ENCODE measurements around the gene VSNL1.
A peak's percentile ranks its signal among the peaks of the same experiment; 100 is the strongest.

VSNL1 gene

DNA sequence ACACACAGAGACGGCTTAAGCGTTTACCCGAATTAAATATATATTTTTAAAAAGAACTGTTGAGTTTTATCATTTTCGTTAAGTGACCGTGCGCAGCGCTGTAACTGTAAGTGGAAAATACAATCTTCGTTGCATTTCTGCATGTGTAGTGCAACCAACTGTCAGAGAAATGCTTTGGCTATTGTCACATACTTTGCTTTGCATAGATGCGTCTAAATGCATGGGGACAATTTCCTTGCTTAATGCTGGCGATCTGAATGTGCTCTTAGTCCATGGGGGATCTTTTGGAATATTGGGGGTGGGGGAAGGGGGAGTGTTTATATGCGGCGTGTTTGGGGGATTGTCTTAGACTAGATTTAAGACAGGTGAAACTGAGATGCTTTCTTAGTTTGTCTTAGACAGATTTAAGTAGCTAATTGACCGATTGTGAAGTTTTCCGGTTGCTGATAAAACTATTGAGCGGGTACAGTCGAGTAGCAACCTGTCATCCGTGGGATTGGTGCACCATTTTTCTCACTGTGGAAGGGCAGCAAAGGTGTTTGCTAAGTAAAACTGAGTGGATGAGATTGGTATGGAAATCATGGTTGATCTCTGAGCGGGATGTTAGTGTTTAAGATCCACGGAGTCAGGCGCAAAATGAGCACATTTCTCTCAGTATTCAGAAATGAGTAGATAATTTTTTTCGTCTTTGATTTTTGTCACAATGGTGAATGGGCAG lies 476 bp downstream of the VSNL1 start:
- ChIA-PET CTCF (no interaction called here), POLR2A (interaction anchor here (1.4 kb wide), 1 partner anchor 23 kb away, joined by 5 read pairs; the partner anchor contains the start of gene RAD51AP2)
- Histone ChIP-seq H3K36me3 (ENCODE audit: control insufficient read depth in 2 of 2, insufficient read depth in 1 of 2, low read length in 2 of 2) (no peaks in the 10 kb centered on the region), H3K4me3 (ENCODE audit: low read depth, low read length) (peak overlapping the region; percentile 31), H3K4me1 (ENCODE audit: control insufficient read depth, insufficient read depth, low read length) (peaks cover 4% of the 10 kb centered on the region; the same call in 1 of the 2 replicates), H3K27ac (ENCODE audit: extremely low read depth, low read depth, low read length) (no peak overlapping the region), H3K9me3 (ENCODE audit: control insufficient read depth, insufficient read depth, low read depth, low read length) (no peaks in the 10 kb centered on the region)
- TF ChIP-seq, protein P1, sequence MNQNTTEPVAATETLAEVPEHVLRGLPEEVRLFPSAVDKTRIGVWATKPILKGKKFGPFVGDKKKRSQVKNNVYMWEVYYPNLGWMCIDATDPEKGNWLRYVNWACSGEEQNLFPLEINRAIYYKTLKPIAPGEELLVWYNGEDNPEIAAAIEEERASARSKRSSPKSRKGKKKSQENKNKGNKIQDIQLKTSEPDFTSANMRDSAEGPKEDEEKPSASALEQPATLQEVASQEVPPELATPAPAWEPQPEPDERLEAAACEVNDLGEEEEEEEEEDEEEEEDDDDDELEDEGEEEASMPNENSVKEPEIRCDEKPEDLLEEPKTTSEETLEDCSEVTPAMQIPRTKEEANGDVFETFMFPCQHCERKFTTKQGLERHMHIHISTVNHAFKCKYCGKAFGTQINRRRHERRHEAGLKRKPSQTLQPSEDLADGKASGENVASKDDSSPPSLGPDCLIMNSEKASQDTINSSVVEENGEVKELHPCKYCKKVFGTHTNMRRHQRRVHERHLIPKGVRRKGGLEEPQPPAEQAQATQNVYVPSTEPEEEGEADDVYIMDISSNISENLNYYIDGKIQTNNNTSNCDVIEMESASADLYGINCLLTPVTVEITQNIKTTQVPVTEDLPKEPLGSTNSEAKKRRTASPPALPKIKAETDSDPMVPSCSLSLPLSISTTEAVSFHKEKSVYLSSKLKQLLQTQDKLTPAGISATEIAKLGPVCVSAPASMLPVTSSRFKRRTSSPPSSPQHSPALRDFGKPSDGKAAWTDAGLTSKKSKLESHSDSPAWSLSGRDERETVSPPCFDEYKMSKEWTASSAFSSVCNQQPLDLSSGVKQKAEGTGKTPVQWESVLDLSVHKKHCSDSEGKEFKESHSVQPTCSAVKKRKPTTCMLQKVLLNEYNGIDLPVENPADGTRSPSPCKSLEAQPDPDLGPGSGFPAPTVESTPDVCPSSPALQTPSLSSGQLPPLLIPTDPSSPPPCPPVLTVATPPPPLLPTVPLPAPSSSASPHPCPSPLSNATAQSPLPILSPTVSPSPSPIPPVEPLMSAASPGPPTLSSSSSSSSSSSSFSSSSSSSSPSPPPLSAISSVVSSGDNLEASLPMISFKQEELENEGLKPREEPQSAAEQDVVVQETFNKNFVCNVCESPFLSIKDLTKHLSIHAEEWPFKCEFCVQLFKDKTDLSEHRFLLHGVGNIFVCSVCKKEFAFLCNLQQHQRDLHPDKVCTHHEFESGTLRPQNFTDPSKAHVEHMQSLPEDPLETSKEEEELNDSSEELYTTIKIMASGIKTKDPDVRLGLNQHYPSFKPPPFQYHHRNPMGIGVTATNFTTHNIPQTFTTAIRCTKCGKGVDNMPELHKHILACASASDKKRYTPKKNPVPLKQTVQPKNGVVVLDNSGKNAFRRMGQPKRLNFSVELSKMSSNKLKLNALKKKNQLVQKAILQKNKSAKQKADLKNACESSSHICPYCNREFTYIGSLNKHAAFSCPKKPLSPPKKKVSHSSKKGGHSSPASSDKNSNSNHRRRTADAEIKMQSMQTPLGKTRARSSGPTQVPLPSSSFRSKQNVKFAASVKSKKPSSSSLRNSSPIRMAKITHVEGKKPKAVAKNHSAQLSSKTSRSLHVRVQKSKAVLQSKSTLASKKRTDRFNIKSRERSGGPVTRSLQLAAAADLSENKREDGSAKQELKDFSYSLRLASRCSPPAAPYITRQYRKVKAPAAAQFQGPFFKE (tag by site-specific recombination; IDR thresholded peaks at IDR 0.05; ENCODE audit: borderline replicate concordance): no peak
- no peak for TF ChIP-seq ZNF670 (tag by site-specific recombination; IDR thresholded peaks at IDR 0.05; ENCODE audit: low read depth)
- peak; percentile 77 for TF ChIP-seq ZBTB44 (tag by site-specific recombination; IDR thresholded peaks at IDR 0.05)
- TF ChIP-seq GLIS1 (tag by site-specific recombination; IDR thresholded peaks at IDR 0.05): peak; percentile 24; the same call in 1 of the 2 replicates
- 0 out of 2 replicates have a peak, but pooled peaks have one; percentile 17 for TF ChIP-seq GLIS2 (tag by site-specific recombination; IDR thresholded peaks at IDR 0.05)

DNA sequence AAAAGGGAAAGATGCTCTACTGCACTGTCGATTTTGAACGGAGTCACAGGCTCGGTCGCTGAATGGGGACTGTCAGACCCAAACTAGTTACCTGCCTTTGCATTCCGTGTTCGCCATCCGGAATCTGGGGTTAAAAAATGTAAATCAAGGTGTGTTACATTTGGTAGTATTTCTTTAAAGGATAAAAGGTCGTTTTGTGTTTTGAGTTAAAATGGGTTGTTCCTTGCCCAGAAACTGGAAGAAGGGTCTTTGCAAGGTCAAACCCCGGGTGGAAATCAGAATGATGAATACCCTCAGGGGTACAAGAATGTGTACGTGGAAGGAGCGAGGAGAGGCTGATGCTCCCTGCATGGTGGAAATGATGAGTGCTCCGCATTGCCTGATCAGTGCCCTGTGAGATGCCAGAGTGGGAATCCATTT lies 1.0 kb downstream of the VSNL1 start:
- Histone ChIP-seq H3K4me1 (ENCODE audit: control insufficient read depth, insufficient read depth, low read length) (peaks cover 4% of the 10 kb centered on the region; the same call in 1 of the 2 replicates), H3K4me3 (ENCODE audit: low read depth, low read length) (peak overlapping the region; percentile 31), H3K27ac (ENCODE audit: extremely low read depth, low read depth, low read length) (no peak overlapping the region), H3K9me3 (ENCODE audit: control insufficient read depth, insufficient read depth, low read depth, low read length) (no peaks in the 10 kb centered on the region), H3K36me3 (ENCODE audit: control insufficient read depth in 2 of 2, insufficient read depth in 1 of 2, low read length in 2 of 2) (no peaks in the 10 kb centered on the region)
- ChIA-PET CTCF (no interaction called here), POLR2A (no interaction called here)
- peak; percentile 51; the same call in 1 of the 2 replicates for TF ChIP-seq ZBTB17 (tag by site-specific recombination; IDR thresholded peaks at IDR 0.05)
- no peak for TF ChIP-seq MEIS1 (CRISPR knock-in tag; IDR thresholded peaks at IDR 0.05; ENCODE audit: borderline replicate concordance)
- no peak for TF ChIP-seq ZNF623 (tag by site-specific recombination; IDR thresholded peaks at IDR 0.05)

- no peaks in the 10 kb centered on the region for H3K36me3 ChIP-seq (ENCODE audit: control insufficient read depth in 2 of 2, insufficient read depth in 1 of 2, low read length in 2 of 2)
- H3K9me3 ChIP-seq (ENCODE audit: control insufficient read depth, insufficient read depth, low read depth, low read length): no peaks in the 10 kb centered on the region
- TF ChIP-seq TCF7L2 (IDR thresholded peaks at IDR 0.05; ENCODE audit: borderline replicate concordance, low read depth, low read length) (no peak), ZNF416 (tag by site-specific recombination; IDR thresholded peaks at IDR 0.05) (no peak), REPIN1 (tag by site-specific recombination; IDR thresholded peaks at IDR 0.05; ENCODE audit: low read depth) (no peak), ZNF138 (tag by site-specific recombination; IDR thresholded peaks at IDR 0.05; ENCODE audit: borderline replicate concordance) (no peak), ZBTB48 (tag by site-specific recombination; IDR thresholded peaks at IDR 0.05) (no peak), ZNF571 (tag by site-specific recombination; IDR thresholded peaks at IDR 0.05) (no peak), PRDM1 (tag by site-specific recombination; IDR thresholded peaks at IDR 0.05) (no peak), ZNF223 (tag by site-specific recombination; IDR thresholded peaks at IDR 0.05) (no peak)
- H3K4me3 ChIP-seq (ENCODE audit: low read depth, low read length): no peak overlapping the region
- CTCF ChIA-PET: no interaction called here
- peaks cover 4% of the 10 kb centered on the region; the same call in 1 of the 2 replicates for H3K4me1 ChIP-seq (ENCODE audit: control insufficient read depth, insufficient read depth, low read length)
- no peak overlapping the region for H3K27ac ChIP-seq (ENCODE audit: extremely low read depth, low read depth, low read length)
- POLR2A ChIA-PET: no interaction called here
These were observed 2.0 kb downstream of the VSNL1 start for GRCh38 chr2:17542471-17542870.

Data from HEK293 (cell line).